SK-N-MC (cell line): ENCODE results near the gene ZDHHC14.

Experiments used
- EZH2 ChIP-seq: fragments of 200-600 bp; sonication (generic); IDR thresholded peaks from one replicate; pipeline ENCODE4 v1.6.1; 2017; ENCODE audit warnings: antibody characterized with exemption
- FOXP2 ChIP-seq: optimal IDR thresholded peaks from 2 replicates; pipeline ENCODE3; 2011; ENCODE audit warnings: mild to moderate bottlenecking, moderate library complexity; ENCODE audit not compliant: insufficient read depth; ENCODE audit errors: extremely low read length, control extremely low read depth
- POLR2AphosphoS5 ChIP-seq: IDR thresholded peaks from 2 replicates; pipeline ENCODE4 v1.6.1; 2012; ENCODE audit warnings: mild to moderate bottlenecking, low read depth, low read length, borderline replicate concordance

GRCh38 chr6:157625111-157625510 is 244.1 kb downstream of the ZDHHC14 start:
- no peak for TF ChIP-seq EZH2
- no peak for TF ChIP-seq POLR2AphosphoS5
- TF ChIP-seq FOXP2: no peak
